Transverse colon (tissue), 4 donors: ENCODE measurements around the gene RFX3. TPM values are rescaled to one million over a fixed set of nuclear protein-coding genes. Genes with fewer than 3 reads are reported as not detected.

Experiments
- DNase-seq: peaks from one replicate; pipeline ENCODE4 v3.0.0-alpha.2; 2019
- H3K27ac ChIP-seq, 4 donors: fragments of 200-600 bp; sonication (generic); 2 replicates each; pipeline ENCODE4 v1.5.1; 2016 to 2018; ENCODE audit warnings: inconsistent platforms in 4 of 4
- H3K27me3 ChIP-seq: fragments of 200-600 bp; sonication (generic); 2 replicates; pipeline ENCODE4 v1.5.1; 2017; ENCODE audit warnings: inconsistent platforms
- H3K36me3 ChIP-seq, 4 donors: fragments of 200-600 bp; sonication (generic); 2 replicates each; pipeline ENCODE4 v1.5.1; 2017 to 2019; ENCODE audit warnings: inconsistent platforms in 4 of 4
- H3K4me1 ChIP-seq, 4 donors: fragments of 200-600 bp; sonication (generic); 2 replicates each; pipeline ENCODE4 v1.5.1; 2017 to 2020; ENCODE audit warnings: inconsistent platforms in 4 of 4
- H3K4me3 ChIP-seq, 4 donors: fragments of 200-600 bp; sonication (generic); 1 replicate in 1 of 4; 2 replicates in 3 of 4; pipeline versions ENCODE4 v1.5.1 to v1.6.1; 2017 to 2019; ENCODE audit warnings: inconsistent platforms in 4 of 4
- H3K9me3 ChIP-seq, 2 donors: fragments of 200-600 bp; sonication (generic); 2 replicates each; pipeline ENCODE4 v1.5.1; 2017 to 2019; ENCODE audit warnings: inconsistent platforms in 2 of 2
- CTCF ChIP-seq, 5 experiments: fragments of 200-600 bp in 3 of 5; fragments of 450-650 bp in 2 of 5; sonication (generic) in 3 of 5; IDR thresholded peaks; 1 replicate in 2 of 5; 2 replicates in 3 of 5; pipeline ENCODE4 v1.5.1; 2016 to 2017; ENCODE audit warnings: antibody characterized with exemption in 5 of 5, inconsistent platforms in 3 of 5, mild to moderate bottlenecking in 2 of 5, moderate library complexity in 1 of 5
- EP300 ChIP-seq: sonication (generic); formaldehyde crosslinking; IDR thresholded peaks from one replicate; pipeline ENCODE4 v1.6.1; 2017; ENCODE audit warnings: antibody characterized with exemption, low read depth
- POLR2A ChIP-seq: fragments of 450-650 bp; IDR thresholded peaks from one replicate; pipeline ENCODE4 v1.6.1; 2016; ENCODE audit warnings: antibody characterized with exemption, mild to moderate bottlenecking, moderate library complexity
- POLR2AphosphoS5 ChIP-seq, 3 donors: sonication (generic); formaldehyde crosslinking; IDR thresholded peaks; one replicate each; pipeline ENCODE4 v1.6.1; 2016; ENCODE audit warnings: antibody characterized with exemption in 3 of 3
- WGBS, 2 donors: methylation state at CpG; one replicate each; pipeline ENCODE4 v1.1.5; 2018; ENCODE audit warnings: low coverage in 1 of 2; 5-methylcytosine and 5-hydroxymethylcytosine counted together
- in situ Hi-C, 4 donors: fragments of 200-750 bp; cut with MboI; loops; one replicate each; pipeline versions ENCODE4 v1.15.0 to v1.15.1; 2017; ENCODE audit warnings: low sequenced_read_pairs in 3 of 4, low pct_ligation_motif_present in 1 of 4, low pct_unique_long_range_greater_than_20kb in 1 of 4
- intact Hi-C: fragments of 100-400 bp; cut with DNase I; formaldehyde crosslinking; loops from one replicate; pipeline ENCODE4 v1.15.1; 2023; ENCODE audit warnings: low total_unique reads
- total RNA-seq, 4 donors: library from RNA; depleted of rRNA; stranded (reverse); fragments of >200 nt; gene quantifications; one replicate each; pipeline ENCODE4 v1.1.0, GENCODE V29; 2016

Gene RFX3
- total RNA-seq, 4 donors from 2014 or later, result 3.5 to 21.9 (median 7.1) TPM

GRCh38 chr9:3290231-3290840 is 235.5 kb downstream of the RFX3 start:
- peaks cover 0 to 6% (median 0%) of the 10 kb centered on the region in 4 donors for H3K36me3 ChIP-seq
- in situ Hi-C loops (no loop called here), intact Hi-C loops (no loop called here)
- 82 to 92% methylated on average over 5 of the region's 5 CpGs for WGBS, 2 donors
- no peak overlapping the region for H3K27ac ChIP-seq
- H3K9me3 ChIP-seq, result no peaks in the 10 kb centered on the region
- DNase-seq, result no peak
- no peaks in the 10 kb centered on the region for H3K4me1 ChIP-seq
- no peaks in the 10 kb centered on the region for H3K27me3 ChIP-seq
- no peak overlapping the region for H3K4me3 ChIP-seq
- TF ChIP-seq POLR2A (no peak), CTCF (IDR thresholded peaks at IDR 0.05) (no peak), POLR2AphosphoS5 (IDR thresholded peaks at IDR 0.05) (no peak), EP300 (no peak)

- Histone ChIP-seq H3K9me3 (no peaks in the 10 kb centered on the region), H3K27ac (no peak overlapping the region), H3K27me3 (no peaks in the 10 kb centered on the region), H3K36me3 (peaks cover 0 to 6% (median 0%) of the 10 kb centered on the region in 4 donors), H3K4me3 (no peak overlapping the region), H3K4me1 (no peaks in the 10 kb centered on the region)
- TF ChIP-seq POLR2AphosphoS5 (IDR thresholded peaks at IDR 0.05) (no peak), POLR2A (no peak), EP300 (no peak), CTCF (IDR thresholded peaks at IDR 0.05) (no peak)
- intact Hi-C loops (no loop called here), in situ Hi-C loops (no loop called here)
- DNase-seq, result no peak
Measured at GRCh38 chr9:3288686-3289085, 237.1 kb downstream of the RFX3 start.

- 90 to 93% methylated on average over 1 of the region's 1 CpG for WGBS, 2 donors
- in situ Hi-C loops (no loop called here), intact Hi-C loops (no loop called here)
- DNase-seq, result no peak
- no peaks in the 10 kb centered on the region for H3K9me3 ChIP-seq
- no peak overlapping the region for H3K4me3 ChIP-seq
- H3K27ac ChIP-seq, result no peak overlapping the region
- no peaks in the 10 kb centered on the region for H3K4me1 ChIP-seq
- no peaks in the 10 kb centered on the region for H3K27me3 ChIP-seq
- peaks cover 0 to 6% (median 0%) of the 10 kb centered on the region in 4 donors for H3K36me3 ChIP-seq
- TF ChIP-seq POLR2A, result no peak
- TF ChIP-seq POLR2AphosphoS5 (IDR thresholded peaks at IDR 0.05), result no peak
- no peak for TF ChIP-seq EP300
- no peak for TF ChIP-seq CTCF (IDR thresholded peaks at IDR 0.05)
Measured at GRCh38 chr9:3285365-3286161, 240.2 kb downstream of the RFX3 start.

GRCh38 chr9:3282365-3282764 is 243.4 kb downstream of the RFX3 start:
- DNase-seq, result no peak
- in situ Hi-C loops, result no loop called here
- H3K4me1 ChIP-seq, result no peaks in the 10 kb centered on the region
- no peaks in the 10 kb centered on the region for H3K27me3 ChIP-seq
- H3K27ac ChIP-seq, result no peak overlapping the region
- 89 to 93% methylated on average over 3 of the region's 3 CpGs for WGBS, 2 donors
- no peaks in the 10 kb centered on the region for H3K9me3 ChIP-seq
- no peak overlapping the region for H3K4me3 ChIP-seq
- H3K36me3 ChIP-seq, result no peaks in the 10 kb centered on the region
- TF ChIP-seq EP300, result no peak
- no peak for TF ChIP-seq POLR2A
- TF ChIP-seq POLR2AphosphoS5 (IDR thresholded peaks at IDR 0.05), result no peak
- no peak for TF ChIP-seq CTCF (IDR thresholded peaks at IDR 0.05)
- intact Hi-C loops, result no loop called here
